BJ (cell line): ENCODE results near the gene EGFLAM. TPM values are rescaled to one million over a fixed set of nuclear protein-coding genes. Genes with fewer than 3 reads are reported as not detected.

Experiments used
- CTCF ChIA-PET: fragments of 350-600 bp; formaldehyde crosslinking; extraction: SDS; loops from one replicate; lab custom pipeline; 2021; ENCODE audit warnings: antibody characterized with exemption, inconsistent platforms; lab: Yijun Ruan, JAX
- POLR2A ChIA-PET: fragments of 300-600 bp; sonication (Branson Sonifier 250); formaldehyde crosslinking; extraction: SDS; loops from one replicate; lab custom pipeline; 2021; ENCODE audit warnings: antibody characterized with exemption; lab: Charles Lee
- DNase-seq: peaks from one replicate; pipeline ENCODE4 v3.0.0-alpha.2; 2011; ENCODE audit warnings: low read depth
- H3K27me3 ChIP-seq: 2 replicates; pipeline ENCODE4 v1.6.0; 2011; ENCODE audit warnings: low read length; ENCODE audit not compliant: control insufficient read depth, insufficient read depth
- H3K36me3 ChIP-seq: 2 replicates; pipeline ENCODE4 v1.5.1; 2011; ENCODE audit warnings: low read length; ENCODE audit not compliant: control insufficient read depth, insufficient read depth
- H3K4me3 ChIP-seq: 2 replicates; pipeline ENCODE4 v1.5.1; 2011; ENCODE audit warnings: low read depth, mild to moderate bottlenecking, control low read depth, low read length
- polyA plus RNA-seq: library from polyadenylated mRNA; depleted of rRNA; stranded (reverse); fragments of >200 nt; gene quantifications from 2 replicates; pipeline ENCODE4 v1.2.3, GENCODE V29; 2011
- TF ChIP-seq, protein P1 (sequence below): IDR thresholded peaks from 2 replicates; pipeline ENCODE4 v1.5.1; 2011; ENCODE audit warnings: low read depth, mild to moderate bottlenecking, control low read depth, inconsistent platforms, low read length, moderate library complexity; ENCODE audit not compliant: insufficient read depth

The EGFLAM gene
- polyA plus RNA-seq, 1 experiment = 3.9 TPM

DNA sequence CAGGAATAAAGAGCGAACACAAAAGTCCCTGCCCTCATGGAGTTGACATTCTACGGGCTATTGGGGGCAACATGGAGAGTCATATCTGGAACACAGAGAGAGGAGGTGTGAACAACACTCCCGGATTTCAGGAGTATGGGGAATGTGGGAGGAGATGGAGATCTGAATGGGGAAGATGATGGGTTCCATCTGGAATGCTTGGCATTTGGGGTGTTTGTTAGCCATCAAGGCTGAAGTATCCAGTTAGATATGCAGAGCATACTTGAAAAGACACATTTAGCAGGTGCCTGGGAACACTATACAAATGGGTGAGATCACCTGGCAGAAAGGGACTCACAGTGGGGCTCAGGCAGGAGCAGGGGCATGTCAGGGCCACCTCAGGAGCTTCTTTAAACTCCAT lies 61.1 kb downstream of the EGFLAM start:
- Histone ChIP-seq H3K27me3 (peaks cover 2% of the 10 kb centered on the region; the same call in 1 of the 2 replicates), H3K36me3 (no peaks in the 10 kb centered on the region), H3K4me3 (no peak overlapping the region)
- no peak for DNase-seq
- TF ChIP-seq, protein P1, sequence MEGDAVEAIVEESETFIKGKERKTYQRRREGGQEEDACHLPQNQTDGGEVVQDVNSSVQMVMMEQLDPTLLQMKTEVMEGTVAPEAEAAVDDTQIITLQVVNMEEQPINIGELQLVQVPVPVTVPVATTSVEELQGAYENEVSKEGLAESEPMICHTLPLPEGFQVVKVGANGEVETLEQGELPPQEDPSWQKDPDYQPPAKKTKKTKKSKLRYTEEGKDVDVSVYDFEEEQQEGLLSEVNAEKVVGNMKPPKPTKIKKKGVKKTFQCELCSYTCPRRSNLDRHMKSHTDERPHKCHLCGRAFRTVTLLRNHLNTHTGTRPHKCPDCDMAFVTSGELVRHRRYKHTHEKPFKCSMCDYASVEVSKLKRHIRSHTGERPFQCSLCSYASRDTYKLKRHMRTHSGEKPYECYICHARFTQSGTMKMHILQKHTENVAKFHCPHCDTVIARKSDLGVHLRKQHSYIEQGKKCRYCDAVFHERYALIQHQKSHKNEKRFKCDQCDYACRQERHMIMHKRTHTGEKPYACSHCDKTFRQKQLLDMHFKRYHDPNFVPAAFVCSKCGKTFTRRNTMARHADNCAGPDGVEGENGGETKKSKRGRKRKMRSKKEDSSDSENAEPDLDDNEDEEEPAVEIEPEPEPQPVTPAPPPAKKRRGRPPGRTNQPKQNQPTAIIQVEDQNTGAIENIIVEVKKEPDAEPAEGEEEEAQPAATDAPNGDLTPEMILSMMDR = no peak
- ChIA-PET POLR2A (no interaction called here), CTCF (no interaction called here)

DNA sequence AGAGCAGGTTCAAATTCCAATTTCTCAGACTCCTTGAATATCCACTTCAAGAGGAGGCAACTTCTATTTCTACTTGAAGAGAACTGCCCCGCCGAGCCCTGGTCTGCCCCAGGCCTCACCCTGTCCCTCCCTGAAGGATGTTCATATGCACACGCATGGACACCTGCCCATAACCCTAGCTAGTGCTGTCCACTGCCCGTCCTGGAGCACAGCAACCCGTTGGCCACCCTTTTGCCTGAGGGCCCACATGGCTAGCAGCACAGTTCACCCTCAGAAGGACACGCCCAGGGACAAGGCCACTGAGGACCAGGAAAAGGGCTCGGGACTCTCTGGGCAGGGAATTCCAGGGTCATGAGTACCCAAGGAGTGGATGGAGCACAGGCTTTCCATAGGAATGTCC lies 63.6 kb downstream of the EGFLAM start:
- H3K4me3 ChIP-seq = no peak overlapping the region
- ChIA-PET POLR2A (no interaction called here), CTCF (no interaction called here)
- peaks cover 3% of the 10 kb centered on the region for H3K27me3 ChIP-seq
- no peak for DNase-seq
- TF ChIP-seq, protein P1 = no peak
- no peaks in the 10 kb centered on the region for H3K36me3 ChIP-seq

DNA sequence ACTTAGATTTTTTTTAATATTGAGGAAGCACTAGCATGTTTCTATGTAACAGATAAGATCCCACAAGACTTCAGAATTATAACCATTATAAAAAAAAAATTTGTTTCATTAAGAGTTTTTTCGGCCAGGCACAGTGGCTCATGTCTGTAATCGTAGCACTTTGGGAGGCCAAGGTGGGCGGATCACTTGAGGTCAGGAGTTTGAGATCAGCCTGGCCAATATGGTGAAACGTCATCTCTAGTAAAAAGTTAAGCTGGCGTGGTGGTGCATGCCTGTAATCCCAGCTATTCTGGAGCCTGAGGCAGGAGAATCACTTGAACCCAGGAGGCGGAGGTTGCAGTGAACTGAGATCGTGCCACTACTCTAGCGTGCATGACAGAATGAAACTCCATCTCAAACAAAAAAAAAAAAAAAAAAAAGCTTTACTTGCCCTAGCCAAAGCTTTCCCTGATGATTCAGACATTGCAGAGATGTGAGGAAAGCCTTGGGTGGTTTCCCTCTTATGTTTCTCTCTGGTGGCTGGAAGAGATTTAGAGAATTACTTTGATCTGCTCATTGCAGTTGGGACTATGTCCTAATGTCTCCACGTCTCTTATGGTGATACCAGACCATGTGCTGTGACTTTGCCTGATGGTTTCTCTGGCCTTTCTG lies 65.4 kb downstream of the EGFLAM start:
- no peaks in the 10 kb centered on the region for H3K36me3 ChIP-seq
- H3K27me3 ChIP-seq = peaks cover 3% of the 10 kb centered on the region
- CTCF ChIA-PET = interaction anchor here (0.7 kb wide), 1 partner anchor 59 kb away, joined by 3 read pairs; no protein-coding TSS in a partner anchor
- no peak overlapping the region for H3K4me3 ChIP-seq
- peak; percentile 62 for DNase-seq
- POLR2A ChIA-PET = interaction anchor here (0.6 kb wide), 2 partner anchors 24 to 124 kb away, joined by 4 read pairs; no protein-coding TSS in a partner anchor
- TF ChIP-seq, protein P1 = no peak

DNA sequence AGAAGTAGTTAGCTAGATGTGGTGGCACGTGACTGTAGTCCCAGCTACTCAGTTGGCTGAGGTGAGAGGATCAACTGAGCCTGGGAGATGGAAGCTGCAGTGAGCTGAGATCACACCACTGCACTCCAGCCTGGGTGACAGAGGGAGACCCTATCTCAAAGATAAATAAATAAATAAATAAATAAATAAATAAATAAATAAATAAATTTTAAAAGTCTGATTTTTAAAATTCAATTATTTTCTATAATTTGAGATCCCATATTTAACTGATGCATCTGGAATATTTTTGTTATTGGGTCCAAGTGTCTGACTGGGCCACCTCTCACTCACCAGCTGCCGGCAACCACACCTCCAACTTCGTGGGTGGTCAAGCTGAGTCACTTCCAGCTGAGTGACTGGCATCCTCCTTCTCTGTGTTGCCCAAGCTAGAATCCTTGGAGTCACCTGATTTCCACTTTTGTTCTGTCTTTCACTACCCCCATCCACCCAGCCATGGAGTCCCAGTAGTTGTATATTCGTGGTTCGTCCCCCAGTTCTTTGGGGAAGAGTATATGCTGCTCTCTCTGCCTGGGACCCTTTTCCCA lies 70.9 kb downstream of the EGFLAM start:
- POLR2A ChIA-PET = no interaction called here
- H3K36me3 ChIP-seq = no peaks in the 10 kb centered on the region
- H3K4me3 ChIP-seq = no peak overlapping the region
- TF ChIP-seq, protein P1 = no peak
- CTCF ChIA-PET = no interaction called here
- peaks cover 1% of the 10 kb centered on the region; the same call in 1 of the 2 replicates for H3K27me3 ChIP-seq
- DNase-seq = no peak

DNA sequence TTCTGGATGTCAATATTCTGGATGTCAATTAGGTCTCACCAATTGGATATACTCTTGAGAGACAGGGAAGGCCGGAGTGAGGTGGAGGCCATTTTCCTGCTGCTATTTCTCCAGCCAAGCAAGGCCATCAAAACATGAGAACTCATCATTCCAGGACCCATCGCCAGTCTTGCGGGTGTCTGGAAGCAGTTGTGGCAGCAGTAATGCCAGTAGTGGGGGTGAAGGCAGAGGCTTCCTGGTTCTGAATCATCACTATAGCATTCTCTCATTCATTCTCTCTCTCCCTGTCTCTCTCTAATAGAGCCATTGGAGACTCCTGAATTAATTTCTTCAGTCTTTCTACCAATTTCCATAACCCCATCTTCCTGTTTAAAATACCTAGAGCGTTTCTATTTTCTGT lies 71.8 kb downstream of the EGFLAM start:
- CTCF ChIA-PET = no interaction called here
- POLR2A ChIA-PET = no interaction called here
- Histone ChIP-seq H3K4me3 (no peak overlapping the region), H3K27me3 (no peaks in the 10 kb centered on the region), H3K36me3 (no peaks in the 10 kb centered on the region)
- TF ChIP-seq, protein P1 = no peak
- no peak for DNase-seq
